RPMI7951 (cell line): ENCODE measurements around the gene FBLN1. TPM values are rescaled to one million over a fixed set of nuclear protein-coding genes. Genes with fewer than 3 reads are reported as not detected.
A peak's percentile ranks its signal among the peaks of the same experiment; 100 is the strongest.
"Not testable (repeated sequence)": the region's sequence is repeated elsewhere in the genome, so short reads cannot be mapped to it uniquely, and the experiment has no call there.

Experiments
- DNase-seq: peaks from one replicate; pipeline ENCODE4 v3.0.0-alpha.2; 2012; ENCODE audit warnings: low read depth
- total RNA-seq: library from RNA; depleted of rRNA; stranded (reverse); fragments of >200 nt; shearing (Covaris generic); gene quantifications from 2 replicates; pipeline ENCODE4 v1.2.3, GENCODE V29; 2014; rRNA removed

Gene FBLN1, protein sequence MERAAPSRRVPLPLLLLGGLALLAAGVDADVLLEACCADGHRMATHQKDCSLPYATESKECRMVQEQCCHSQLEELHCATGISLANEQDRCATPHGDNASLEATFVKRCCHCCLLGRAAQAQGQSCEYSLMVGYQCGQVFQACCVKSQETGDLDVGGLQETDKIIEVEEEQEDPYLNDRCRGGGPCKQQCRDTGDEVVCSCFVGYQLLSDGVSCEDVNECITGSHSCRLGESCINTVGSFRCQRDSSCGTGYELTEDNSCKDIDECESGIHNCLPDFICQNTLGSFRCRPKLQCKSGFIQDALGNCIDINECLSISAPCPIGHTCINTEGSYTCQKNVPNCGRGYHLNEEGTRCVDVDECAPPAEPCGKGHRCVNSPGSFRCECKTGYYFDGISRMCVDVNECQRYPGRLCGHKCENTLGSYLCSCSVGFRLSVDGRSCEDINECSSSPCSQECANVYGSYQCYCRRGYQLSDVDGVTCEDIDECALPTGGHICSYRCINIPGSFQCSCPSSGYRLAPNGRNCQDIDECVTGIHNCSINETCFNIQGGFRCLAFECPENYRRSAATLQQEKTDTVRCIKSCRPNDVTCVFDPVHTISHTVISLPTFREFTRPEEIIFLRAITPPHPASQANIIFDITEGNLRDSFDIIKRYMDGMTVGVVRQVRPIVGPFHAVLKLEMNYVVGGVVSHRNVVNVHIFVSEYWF
- total RNA-seq: 1.7 and 2.1 TPM in 2 replicates

DNA sequence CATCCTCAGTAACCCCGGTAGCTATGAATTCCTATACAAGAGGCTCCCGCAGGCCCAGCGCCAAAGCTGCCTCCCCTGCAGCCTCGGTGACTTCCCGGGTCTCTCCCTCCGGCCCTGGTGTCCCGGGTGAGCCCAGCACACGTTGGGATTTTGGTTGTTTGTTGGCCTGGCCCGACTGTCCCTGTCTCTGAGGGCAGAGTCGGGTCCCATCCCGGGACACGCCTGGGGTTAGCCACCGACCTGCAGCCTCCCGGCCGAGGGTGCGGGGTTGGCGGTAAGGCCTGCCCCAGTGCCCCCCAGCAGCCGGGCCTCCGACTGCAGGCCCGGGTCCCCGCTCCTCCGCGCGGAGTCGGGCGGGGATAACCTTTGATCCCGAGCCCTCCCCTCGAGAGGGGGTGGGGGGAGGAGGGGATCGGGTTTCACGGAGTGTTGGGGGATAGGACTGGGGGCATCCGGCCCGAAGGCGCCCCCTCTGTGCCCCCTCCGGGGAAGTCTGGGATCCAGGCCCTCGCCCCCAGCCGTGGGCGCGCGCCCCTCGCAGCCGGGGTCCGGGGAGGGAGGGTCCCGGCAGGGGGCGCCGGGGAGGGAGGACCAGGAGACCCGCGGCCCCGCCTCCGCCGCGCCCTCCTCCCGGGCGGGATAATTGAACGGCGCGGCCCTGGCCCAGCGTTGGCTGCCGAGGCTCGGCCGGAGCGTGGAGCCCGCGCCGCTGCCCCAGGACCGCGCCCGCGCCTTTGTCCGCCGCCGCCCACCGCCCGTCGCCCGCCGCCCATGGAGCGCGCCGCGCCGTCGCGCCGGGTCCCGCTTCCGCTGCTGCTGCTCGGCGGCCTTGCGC lies at the start of gene FBLN1:
FBLN1 (plus strand) TSS at position 669 of the 835 bp plus-strand sequence; CDS start at position 772, 103 bp downstream.
- no peak for DNase-seq

DNA sequence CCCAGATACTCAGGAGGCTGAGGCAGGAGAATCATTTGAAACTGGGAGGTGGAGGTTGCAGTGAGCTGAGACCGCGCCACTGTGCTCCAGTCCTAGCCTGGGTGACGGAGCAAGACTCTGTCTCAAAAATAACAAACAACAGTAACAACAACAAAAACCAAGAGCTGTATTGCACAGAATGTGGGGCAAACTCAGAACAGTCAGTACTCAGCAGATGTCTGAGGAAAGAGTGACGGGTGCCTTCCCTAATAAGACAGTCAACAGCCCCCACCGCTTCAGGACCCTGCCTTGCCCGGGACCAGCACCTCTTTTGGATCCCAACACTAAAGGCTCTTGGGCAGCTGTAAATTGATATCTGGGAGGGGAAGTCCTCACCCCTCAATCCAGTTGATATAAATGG lies 48.9 kb upstream of the FBLN1 start:
- DNase-seq: no peak

DNA sequence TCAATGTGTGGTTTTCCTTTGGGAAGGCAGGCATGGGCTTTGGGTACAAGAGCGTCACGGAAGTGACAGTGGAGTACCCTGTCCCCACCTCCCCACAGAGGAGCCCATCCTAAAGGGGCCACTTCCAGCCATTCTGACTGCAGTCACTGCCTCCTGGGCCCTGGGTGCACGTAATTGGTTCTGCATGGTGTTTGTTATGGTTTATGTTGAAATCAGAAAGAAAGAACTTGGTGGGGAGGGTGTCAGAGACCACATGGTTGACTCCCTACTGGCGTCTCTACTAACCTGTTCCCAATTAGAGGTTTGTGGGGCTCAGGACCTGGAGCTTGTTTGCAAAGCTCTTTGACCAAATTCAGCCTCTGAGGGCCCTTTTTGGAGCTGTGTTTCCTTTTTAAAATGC lies 48.4 kb upstream of the FBLN1 start:
- peak; percentile 23 for DNase-seq

DNA sequence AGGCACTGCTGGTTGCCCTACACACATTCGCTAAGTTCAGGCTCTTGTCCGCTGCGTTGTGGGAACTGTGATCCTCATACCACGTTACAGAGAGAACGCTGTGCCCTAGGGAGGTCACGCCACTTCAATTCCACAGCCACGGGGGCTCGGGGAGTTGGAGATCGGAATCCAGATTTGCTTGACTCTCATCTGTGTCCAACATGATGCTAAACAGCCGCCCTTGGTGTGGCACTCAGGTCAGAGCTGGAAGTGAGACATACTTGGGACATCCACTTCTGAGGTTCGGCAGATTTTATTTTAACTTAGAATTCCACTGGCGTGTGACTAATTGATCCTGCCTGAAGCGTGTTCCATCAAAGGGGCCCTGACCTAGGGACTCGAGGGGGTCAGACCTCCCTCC lies 47.5 kb upstream of the FBLN1 start:
- DNase-seq: no peak

DNA sequence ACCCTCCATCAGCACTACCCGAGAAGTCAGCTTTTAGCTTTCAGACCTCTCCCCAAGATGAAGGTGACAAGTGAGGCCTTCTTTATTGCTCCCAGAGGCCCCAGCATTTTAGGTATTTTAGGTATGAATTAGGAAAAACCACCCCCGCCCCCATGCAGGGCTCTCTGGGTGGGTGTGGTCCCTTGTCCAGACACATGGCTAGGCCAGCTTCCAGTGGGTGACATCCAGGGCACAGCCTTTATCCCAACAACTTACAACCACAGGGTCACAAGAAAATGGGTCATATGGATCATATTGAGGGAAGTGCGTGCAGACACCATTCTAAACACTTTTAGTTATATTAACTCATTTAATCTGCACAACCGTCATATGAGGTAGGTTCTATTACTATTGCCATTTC lies 47.1 kb upstream of the FBLN1 start:
- no peak for DNase-seq

DNA sequence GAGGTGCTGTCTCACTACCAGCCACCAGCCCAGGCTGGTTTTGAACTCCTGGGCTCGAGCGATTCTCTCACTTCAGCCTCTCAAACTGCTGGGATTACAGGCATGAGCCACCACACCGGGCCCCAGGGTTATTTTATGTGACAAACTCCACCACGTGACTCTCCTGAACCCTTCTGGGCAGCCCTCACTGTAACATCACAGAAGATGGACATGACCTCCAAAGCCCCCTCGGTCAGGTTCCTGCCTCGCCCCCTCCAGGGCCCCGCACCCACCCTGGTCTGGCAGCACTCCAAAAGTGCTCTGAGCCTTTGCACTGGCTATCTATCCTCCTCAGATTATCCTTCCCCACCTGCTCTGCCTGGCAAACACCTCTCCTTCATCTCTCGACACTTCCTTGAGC lies 45.9 kb upstream of the FBLN1 start:
- no peak for DNase-seq

DNA sequence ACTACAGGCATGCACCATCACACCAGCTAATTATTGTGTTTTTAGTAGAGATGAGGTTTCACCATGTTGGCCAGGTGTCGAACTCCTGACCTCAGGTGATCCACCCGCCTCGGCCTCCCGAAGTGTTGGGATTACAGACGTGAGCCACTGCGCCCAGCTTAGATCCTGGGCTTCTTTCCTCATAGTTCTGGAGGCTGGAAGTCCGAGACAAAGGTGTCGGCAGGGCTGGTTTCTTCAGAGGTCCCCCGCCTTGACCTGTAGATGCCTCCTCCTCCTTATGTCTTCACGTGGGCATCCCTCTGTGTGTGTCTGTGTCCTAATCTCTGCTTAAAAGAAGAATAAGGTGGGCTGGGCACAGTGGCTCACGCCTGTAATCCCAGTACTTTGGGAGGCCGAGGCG lies 44.2 kb upstream of the FBLN1 start:
- no peak for DNase-seq

DNA sequence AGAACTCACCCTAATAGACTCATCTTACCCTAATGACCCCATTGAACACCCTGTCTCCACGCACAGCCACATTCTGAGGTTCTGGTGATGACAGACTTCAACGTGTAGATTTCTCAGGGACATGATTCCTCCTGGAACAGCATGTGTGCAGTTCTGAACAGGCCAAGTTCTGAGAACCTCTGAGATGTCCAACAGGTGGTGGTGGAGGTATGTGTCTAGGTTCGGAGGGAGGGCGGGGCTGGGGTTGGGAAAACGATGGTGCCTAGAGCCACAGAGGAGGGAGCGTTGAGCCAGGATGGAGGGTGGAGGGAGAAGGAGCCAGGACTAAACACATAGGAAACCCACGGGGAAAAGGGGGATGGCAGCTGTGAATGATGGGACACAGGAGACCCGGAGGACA lies 43.4 kb upstream of the FBLN1 start:
- no peak for DNase-seq

DNA sequence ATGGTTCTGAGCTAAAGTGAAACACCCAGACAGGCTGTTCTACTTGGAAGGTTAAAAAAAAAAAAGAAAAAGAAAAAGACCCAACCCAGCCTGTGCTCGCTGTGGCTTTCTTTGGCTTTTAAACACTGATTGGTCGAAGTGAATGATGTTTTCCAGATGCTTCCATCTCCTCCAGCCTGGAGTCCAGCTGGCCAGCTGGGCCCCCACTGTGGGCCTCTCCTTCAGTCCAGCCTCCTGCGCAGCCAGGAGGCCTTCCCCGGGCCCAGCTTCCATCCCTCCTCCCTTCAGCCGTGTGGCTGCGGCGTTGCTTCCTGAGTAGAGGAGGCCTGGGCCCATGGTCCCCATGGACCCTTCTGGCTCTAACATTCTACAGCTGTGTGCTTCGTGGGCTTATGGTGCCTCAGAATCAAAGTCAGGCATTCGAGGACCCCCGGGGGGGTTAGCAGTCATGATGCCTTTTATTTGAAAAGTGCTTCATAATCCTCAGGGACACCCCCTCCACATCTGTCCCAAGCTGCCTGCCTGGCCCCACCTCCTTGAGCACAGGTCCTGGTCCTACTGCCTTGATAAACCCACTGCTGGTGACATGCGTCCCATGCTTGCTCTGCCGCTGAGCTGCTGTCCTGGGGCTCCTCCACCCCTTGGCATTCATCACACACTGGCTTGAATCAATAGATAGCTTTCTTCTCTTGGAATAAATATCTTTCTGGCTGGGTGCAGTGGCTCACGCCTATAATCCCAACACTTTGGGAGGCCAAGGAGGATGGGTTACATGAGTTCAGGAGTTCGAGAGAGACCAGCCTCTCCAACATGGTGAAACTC lies 42.2 kb upstream of the FBLN1 start:
- DNase-seq: peak; percentile 26

DNA sequence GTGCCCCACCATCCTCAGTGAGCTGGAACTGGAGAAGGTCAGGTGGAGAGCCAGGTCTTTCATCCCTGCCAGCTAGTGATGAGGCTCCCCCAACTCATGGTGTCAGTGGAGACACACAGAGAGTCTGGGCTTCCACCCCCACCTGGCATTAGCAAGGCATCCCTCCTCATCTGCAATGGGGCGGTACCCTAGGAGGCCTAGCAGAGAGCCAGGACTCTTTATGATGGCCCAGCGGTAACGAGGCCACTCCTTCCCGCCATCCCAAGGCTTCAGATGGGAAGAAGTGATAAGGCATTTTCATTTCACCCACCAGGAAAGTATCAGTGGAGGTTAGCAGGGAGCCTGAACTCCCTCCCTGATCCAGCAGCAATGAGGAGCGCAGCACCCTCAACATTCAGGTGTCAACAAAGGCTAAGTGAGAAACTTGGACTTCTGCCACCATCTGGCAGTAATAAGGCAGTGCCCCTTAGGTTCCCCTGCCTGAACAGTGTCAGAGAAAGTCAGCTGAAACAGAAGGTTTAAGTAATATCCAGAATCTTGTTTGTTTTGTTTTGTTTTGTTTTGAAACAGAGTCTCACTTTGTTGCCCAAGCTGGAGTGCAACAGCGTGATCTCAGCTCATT lies 40.5 kb upstream of the FBLN1 start:
- no peak for DNase-seq

DNA sequence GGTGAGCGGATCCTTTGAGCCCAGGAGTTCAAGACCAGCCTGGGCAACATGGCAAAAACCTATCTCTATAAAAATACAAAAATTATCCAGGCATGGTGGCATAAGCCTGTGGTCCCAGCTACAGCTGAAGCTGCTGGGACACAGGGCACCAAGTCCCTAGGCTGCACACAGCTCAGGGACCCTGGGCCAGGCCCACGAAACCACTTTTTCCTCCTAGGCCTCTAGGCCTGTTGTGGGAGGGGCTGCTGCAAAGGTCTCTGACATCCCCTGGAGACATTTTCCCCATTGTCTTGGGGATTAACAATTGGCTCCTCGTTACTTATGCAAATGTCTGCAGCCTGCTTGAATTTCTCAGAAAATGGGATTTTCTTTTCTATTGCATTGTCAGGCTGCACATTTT lies 39.0 kb upstream of the FBLN1 start:
- not testable (repeated sequence) for DNase-seq

DNA sequence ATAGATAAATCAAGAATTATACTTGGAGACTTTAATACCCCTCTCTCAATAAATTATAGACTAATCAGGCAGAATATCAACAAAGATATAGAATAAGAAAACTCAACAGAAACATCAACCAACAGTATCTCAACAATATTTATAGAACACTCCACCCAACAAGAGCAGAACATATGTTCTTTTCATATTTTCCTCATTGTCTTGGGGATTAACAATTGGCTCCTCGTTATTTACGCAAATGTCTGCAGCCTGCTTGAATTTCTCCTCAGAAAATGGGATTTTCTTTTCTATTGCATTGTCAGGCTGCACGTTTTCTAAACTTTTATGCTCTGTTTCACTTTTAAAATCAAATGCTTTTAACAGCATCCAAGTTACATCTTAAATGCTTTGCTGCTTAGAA lies 37.0 kb upstream of the FBLN1 start:
- DNase-seq: no peak

DNA sequence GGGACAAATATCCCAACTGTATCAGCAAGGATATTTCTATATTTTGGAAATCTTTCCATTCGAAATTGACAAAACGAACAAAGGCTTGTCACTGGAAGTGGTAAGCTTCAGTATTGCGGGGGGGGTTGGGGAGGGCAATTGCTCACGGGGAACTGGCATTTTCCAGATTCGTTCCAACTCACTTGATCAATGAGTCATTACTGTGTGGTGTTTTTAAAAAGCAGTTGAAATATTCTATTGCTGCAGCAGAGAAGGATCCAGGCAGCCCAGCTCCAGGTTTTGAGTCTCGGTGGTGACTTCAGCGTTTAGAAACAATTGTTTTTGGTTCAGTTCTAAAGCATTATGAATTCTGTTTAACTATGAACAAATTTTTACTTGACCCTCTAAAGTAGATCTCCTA lies 33.8 kb upstream of the FBLN1 start:
- DNase-seq: peak; percentile 33

DNA sequence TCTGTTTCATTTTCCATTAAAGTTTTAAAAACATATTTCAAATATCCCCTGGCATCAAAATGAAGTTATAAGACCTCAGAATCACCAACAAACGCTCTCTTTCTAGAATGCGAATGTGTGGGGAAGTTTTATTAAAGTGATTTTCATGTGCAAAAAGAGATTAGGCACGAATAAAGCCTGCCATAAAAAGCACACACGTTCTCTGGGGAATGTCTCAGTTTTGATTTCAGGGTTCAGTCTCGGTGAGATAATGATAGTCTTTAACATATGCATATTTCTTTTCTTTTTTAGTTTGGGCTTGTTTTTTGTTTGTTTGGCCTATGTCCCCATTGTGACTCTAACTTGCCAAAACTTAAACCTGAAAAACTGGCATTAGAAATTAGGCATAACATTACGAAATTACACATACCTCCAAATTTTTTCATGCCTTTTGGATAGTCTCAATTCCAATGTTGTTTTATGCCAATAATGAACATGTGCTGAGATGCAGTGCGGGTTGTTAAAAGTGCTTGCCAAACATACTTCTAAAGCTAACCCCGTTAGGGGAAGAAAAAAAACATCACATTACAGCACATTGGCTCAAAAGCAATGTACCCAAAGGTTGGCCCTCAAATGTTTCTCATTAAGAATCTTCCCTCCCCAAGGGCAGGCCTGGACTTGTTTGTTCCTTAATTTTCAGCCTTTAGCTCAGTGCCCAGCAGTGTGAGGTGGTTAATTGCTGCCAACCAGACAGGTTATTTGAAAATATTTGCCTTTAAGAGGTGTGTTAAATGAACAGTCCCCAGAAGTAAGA lies 33.2 kb upstream of the FBLN1 start:
- no peak for DNase-seq

DNA sequence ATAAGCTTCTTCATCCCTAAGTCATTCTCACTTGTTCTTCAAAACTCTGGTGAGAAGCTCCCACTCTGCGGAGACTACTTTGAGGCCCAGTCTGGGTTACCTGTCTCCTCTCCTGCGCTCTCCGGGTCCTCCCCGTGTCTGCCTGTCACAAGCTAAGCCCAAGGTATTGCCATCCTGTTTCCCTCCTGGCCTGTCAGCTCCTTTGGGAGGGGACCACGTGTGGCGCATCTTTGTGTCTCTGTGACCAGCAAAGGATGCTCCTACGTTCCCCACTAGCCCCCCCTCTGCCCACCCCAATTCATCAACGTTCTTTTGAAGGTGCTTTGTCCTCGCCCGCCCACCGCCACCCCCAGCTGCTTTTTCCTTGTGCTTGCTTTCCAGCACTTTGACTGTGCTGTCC lies 31.8 kb upstream of the FBLN1 start:
- no peak for DNase-seq

DNA sequence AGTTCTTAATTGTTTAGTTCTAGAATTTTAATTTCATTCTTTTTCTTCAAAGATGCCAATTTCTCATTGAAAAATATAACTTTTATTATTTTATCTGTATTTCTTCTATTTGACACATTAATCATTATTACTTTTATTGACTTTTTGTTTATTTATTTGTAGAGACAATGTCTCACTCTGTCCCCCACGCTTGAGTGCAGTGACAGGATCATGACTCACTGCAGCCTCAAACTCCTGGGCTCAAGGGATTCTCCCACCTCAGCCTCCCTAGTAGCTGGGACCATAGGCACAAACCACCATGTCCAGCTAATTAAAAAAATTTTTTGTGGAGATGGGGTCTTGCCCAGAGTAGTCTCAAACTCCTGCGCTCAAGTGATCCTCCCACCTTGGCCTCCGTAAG lies 30.3 kb upstream of the FBLN1 start:
- DNase-seq: no peak

DNA sequence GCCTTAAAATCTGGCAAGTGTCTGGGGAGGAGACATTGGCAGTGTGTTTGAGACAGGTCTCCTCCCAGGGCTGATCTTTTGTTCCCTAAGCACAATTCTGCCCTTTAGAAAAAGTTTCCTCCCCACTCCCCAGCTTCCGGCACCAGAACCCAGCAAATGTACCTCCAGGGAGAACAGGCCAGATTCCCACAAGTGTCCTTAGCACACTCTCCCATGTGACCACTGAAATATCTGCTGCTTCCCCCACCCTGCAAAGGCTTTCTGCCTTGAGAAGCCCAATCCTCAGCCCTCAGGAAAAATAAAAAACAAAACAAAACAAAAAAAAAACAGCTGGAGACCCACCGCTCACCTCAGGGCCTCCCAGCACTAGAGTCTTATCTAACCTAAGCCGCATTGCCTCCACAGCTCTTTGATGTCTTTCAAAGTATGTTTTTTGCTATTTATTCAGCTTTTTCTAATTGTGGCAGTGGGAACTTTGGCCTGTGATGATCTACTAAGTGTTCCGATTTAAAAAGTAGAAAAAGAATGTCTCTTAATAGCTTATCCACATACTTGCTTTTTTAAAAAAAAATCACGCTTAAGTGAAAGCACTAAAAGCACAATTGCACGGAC lies 29.0 kb upstream of the FBLN1 start:
- DNase-seq: no peak

DNA sequence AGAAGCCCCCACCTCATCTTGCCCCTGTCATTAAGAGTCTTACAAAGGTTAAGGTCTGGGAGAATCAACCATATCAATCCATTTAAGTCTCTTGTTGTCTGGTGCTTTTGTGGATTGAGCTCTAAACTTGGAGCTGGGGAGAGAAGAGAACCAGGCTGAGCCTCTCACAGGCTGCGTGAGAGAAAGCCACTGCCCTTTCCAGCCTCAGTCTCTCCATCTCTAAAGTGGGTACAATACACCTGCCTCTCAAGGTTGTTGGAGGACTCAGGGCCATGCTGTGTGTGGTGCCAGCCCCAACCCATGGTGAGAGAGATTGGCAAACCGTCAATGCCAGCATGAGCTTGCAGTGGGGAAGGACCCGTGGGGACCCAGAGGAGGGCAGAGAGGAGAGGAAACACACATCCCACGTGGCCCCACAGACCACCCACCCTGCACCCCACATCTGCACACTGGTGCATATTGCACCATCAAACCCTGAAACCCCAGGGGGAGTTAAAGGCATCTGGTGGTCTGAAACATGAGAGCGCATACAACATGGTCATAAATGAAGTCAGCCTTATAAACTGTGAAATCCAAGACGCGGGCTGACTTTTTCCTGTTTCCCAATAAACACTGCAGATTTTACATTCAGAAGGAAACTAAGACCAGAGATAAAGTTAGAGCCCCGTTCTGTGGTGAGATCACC lies 27.5 kb upstream of the FBLN1 start:
- DNase-seq: no peak

DNA sequence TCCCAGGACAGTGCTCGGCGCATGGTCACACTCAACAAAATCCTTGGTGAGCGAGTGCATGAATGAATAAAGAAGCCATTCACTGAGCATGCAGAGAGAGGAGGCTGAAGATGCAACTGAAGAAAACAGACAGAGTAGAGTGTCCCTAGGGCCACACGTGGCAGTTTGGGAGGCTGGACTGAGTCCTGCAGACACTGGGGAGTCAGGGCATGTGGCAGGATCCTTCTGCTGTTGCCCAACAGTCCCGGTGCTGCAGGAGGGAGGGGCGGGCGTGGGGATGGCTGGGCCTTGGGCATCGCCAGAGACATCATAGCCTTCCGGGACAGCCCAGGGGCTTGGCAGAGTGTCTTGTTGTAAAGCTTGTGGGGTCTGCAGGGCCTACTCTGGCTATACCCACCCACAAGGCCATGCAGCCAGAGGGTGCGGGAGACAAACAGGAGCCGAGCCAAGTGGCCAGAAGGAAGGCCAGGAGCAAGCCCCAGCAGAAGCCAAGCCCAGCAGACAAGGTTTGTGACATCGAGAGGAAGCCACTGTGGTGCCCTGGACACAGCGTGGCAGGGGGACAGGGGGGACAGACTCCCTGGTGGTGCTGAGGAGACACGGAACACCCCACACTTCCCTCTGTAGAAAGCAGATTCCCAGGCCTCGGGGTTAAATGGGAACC lies 26.7 kb upstream of the FBLN1 start:
- no peak for DNase-seq
